ENCODE data around the gene ADNP2.

DNA sequence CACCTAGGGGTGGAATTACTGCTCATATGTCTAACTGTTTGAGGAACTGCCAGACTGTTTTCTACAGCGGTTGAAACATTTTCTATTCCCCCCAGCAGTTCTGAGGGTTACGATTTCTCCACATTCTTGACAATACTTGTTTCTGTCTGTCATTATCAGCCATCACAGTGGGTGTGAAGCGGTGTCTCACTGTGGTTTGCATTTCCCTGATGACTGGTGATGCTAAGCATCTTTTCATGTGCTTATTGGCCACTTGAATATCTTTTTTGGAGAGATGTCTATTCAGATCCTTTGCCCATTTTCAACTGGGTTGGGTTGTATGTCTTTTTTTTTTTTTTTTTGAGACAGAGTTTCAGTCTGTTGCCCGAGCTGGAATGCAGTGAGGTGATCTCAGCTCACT lies 63.0 kb downstream of the ADNP2 start:
- no peak for TF ChIP-seq CTCF (conservative IDR thresholded peaks at IDR 0.05; ENCODE audit: low read depth, low read length)
- no peak for TF ChIP-seq RFX5 (IDR thresholded peaks at IDR 0.05; ENCODE audit: low read depth, low read length)
- TF ChIP-seq POLR2A (IDR thresholded peaks at IDR 0.05; ENCODE audit: low read depth, low read length) = no peak
- no peak for TF ChIP-seq CHD1 (IDR thresholded peaks at IDR 0.05; ENCODE audit: low read depth, low read length)
- no peak for TF ChIP-seq SMC3 (IDR thresholded peaks at IDR 0.05; ENCODE audit: low read depth, low read length)
- no peak for TF ChIP-seq RAD21 (IDR thresholded peaks at IDR 0.05; ENCODE audit: low read length)
- TF ChIP-seq MAFK (IDR thresholded peaks at IDR 0.05; ENCODE audit: low read depth, low read length) = no peak
- no peak for TF ChIP-seq ELK1 (IDR thresholded peaks at IDR 0.05; ENCODE audit: borderline replicate concordance, low read depth, low read length)
- no peak for TF ChIP-seq MXI1 (IDR thresholded peaks at IDR 0.05; ENCODE audit: borderline replicate concordance, low read depth, low read length)
- no peak for TF ChIP-seq RCOR1 (IDR thresholded peaks at IDR 0.05; ENCODE audit: insufficient replicate concordance, low read length)

All from IMR-90 (cell line).